GM18508 (cell line): ENCODE measurements around the gene KLF13.

Source experiments
- ATAC-seq: cut with Tn5 transposase; IDR thresholded peaks from one replicate; pipeline ENCODE4 v1.9.1; 2021; ENCODE audit warnings: moderate number of reproducible peaks; ENCODE audit not compliant: insufficient read depth, unreplicated experiment

Gene KLF13

GRCh38 chr15:31330836-31331235, 4.2 kb downstream of the KLF13 start:
- no peak for ATAC-seq

GRCh38 chr15:31331389-31331788, 4.8 kb downstream of the KLF13 start:
- no peak for ATAC-seq

GRCh38 chr15:31332020-31332680, 5.5 kb downstream of the KLF13 start:
- ATAC-seq: no peak

- ATAC-seq: no peak
Observed at GRCh38 chr15:31332681-31333071, 6.0 kb downstream of the KLF13 start.

- ATAC-seq: no peak
Observed at GRCh38 chr15:31333119-31333518, 6.5 kb downstream of the KLF13 start.

- no peak for ATAC-seq
Observed at GRCh38 chr15:31333820-31334219, 7.2 kb downstream of the KLF13 start.

GRCh38 chr15:31335989-31336592, 9.5 kb downstream of the KLF13 start:
- ATAC-seq: no peak

- ATAC-seq: no peak
Observed at GRCh38 chr15:31336593-31337295, 10.1 kb downstream of the KLF13 start.

GRCh38 chr15:31337352-31338031, 10.9 kb downstream of the KLF13 start:
- ATAC-seq: no peak

GRCh38 chr15:31338318-31338878, 11.8 kb downstream of the KLF13 start:
- ATAC-seq: no peak

- ATAC-seq: no peak
Observed at GRCh38 chr15:31338879-31339557, 12.4 kb downstream of the KLF13 start.

- ATAC-seq: no peak
Observed at GRCh38 chr15:31339558-31339895, 12.9 kb downstream of the KLF13 start.

GRCh38 chr15:31340047-31340446, 13.4 kb downstream of the KLF13 start:
- no peak for ATAC-seq

GRCh38 chr15:31340592-31340991, 14.0 kb downstream of the KLF13 start:
- ATAC-seq: no peak

- ATAC-seq: no peak
Observed at GRCh38 chr15:31341071-31341470, 14.4 kb downstream of the KLF13 start.

- no peak for ATAC-seq
Observed at GRCh38 chr15:31341496-31342195, 15.0 kb downstream of the KLF13 start.

GRCh38 chr15:31342381-31342780, 15.7 kb downstream of the KLF13 start:
- no peak for ATAC-seq

GRCh38 chr15:31342781-31343626, 16.4 kb downstream of the KLF13 start:
- no peak for ATAC-seq

- no peak for ATAC-seq
Observed at GRCh38 chr15:31343831-31344230, 17.2 kb downstream of the KLF13 start.
